Measurements from ENCODE around the gene SPATA20.

SPATA20 gene

DNA sequence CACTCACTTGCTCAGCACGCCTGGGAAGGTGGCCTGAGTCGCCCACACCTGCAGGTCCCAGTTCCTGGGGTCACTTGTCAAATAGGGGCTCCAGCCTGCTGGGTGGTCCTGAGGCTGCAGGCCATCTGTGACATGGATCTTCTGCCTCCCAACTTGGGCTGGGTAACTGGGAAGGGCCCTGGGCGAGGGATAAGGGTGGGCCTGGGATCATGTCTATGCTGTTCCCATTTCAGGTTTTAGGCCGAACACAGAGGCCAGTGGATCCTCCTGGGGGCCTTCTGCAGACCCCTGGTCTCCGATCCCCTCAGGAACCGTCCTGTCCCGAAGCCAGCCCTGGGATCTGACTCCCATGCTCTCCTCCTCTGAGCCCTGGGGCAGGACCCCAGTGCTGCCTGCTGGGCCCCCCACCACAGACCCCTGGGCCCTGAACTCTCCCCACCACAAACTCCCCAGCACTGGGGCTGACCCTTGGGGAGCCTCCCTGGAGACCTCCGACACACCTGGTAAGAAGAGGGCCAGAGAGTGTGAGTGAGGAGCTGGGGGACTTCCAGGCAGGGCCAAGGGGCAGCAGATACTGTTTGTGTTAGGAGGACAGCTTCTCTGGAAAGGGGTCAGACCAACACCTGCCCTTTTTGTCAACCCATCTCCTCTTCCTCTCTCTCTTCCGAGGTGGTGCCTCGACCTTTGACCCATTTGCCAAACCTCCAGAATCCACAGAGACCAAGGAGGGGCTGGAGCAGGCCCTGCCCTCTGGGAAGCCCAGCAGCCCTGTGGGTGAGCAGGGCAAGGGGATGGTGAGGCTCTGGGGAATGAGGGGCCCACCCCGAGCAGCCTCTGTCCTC, 6.2 kb upstream of the SPATA20 start:
- no peak for DNase-seq

DNA sequence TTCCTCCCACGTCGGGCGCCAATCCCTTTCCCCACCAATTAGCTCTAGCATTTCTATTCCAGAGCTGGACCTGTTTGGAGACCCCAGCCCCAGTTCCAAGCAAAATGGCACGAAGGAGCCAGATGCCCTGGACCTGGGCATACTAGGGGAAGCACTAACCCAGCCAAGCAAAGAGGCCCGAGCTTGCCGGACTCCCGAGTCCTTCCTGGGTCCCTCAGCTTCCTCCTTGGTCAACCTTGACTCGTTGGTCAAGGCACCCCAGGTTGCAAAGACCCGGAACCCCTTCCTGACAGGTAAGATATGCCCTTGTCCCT, 5.6 kb upstream of the SPATA20 start:
- DNase-seq: no peak

DNA sequence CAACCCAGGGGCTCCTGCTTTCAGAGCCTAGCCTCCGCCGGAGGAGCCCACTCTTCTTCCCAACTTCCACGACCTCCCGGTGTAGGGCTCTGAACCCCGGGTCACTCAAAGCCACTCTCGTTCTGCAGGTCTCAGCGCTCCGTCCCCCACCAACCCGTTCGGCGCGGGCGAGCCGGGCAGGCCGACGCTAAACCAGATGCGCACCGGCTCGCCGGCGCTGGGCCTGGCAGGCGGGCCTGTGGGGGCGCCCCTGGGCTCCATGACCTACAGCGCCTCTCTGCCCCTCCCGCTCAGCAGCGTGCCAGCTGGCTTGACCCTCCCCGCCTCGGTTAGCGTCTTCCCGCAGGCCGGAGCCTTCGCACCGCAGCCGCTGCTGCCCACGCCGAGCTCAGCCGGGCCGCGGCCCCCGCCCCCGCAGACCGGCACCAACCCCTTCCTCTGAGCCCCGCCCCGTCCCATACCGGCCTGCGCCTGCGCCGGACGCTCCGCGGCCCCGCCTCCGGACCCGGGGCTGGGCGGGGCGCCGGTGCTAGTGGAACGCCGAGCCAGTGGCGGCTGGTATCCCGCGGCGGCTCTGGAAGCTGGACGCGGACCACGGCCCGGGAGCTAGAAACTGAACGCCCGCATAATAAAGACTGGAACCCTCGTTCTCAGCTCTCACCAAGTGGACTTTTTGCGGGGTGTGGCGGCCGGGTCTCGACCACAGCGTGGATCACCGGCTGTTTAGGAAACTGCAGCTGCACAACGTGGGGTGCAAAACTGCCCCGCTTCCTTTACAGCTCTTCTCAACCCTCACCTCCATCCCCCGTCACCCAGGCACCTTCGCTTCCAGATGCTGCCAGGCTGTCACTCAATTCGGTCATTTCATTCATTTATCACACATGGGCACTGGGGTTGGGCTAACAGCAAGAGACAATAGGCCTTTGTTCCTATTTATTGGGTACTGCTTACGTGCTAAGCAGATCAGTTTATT, 5.0 kb upstream of the SPATA20 start:
- DNase-seq: peak; percentile 27

DNA sequence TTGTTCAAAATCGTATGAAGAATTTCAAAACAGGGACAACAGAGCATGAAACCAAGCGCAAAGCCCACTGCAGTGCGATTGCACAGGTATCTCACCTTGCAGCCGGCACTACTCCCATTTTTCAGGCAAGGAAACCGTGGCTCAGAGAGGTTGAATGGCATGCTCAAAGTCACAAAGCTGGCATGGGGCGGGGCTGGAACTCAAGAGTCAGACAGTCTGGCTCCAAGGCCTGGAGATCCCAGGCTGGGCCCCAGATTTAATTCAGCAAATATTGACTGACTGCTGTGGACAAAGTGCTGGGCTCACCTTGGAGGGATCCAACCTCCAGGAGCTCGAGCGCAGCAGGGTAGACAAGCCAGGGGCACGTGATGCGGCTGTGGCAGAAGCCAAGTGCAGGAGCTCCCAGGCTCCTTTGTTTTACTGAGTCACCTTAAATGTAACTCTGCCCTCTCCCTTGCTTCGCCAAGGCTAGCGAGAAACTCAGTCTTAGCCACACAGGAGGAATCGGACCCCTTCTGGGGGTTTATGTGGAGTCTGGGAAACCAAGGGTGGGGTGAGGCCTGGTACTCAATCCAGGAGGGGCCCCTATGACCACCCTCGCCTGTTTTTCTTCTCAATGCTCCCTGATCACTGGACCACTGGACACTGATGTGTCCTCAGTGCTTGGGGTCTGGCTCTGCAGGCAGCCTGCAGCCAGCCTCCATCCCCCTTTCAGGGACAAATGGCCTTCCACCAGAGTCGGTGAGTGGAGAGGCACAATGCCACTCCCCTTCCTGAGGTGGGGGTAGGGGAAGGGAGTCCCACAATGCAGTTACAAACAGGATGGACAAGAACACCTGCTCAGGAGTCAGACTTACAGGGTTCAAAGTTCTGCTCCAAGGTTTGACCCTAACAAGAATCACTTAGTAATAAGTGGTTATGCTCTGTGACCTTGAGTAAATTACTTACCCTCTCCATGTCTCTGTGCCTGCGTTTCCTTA, 3.9 kb upstream of the SPATA20 start:
- DNase-seq: no peak

DNA sequence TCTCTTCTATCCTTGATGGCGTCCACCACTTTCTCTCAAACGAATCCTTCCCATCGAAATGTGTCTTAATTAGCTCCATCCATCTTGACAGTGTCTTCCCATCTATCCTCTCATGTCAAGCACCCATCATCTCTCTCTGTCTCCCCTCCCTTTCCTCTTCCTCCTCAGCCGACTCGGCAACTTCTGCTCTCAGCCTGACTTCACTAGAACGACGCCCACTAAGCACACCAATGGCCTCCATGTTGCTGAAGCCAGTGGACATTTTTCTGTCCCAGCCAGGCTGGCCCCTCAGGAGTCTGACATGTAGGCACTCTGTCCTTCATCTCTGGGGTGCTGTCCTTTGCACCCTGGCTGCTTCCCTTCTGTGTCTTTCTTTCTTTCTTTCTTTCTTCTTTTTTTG, 2.5 kb upstream of the SPATA20 start:
- no peak for DNase-seq

DNA sequence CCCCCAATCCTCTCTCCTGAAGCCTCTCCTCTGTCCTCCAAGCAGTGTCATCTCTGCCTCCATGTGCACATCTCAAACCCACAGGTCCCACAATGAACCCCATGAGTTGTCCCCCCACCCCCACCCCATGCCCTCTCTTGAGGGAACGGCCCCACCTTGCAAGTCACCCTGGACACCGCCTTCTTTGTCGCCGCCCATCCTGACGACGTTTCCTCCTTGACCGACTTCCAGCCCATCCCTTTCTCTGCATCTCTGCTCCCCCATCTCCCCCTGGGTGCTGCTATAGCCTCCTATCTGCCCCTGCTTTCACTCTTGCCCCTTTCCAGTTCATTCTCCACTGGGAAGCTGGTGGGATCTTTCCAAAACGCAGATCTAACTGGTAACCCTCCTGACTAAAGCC, 1.7 kb upstream of the SPATA20 start:
- no peak for DNase-seq

DNA sequence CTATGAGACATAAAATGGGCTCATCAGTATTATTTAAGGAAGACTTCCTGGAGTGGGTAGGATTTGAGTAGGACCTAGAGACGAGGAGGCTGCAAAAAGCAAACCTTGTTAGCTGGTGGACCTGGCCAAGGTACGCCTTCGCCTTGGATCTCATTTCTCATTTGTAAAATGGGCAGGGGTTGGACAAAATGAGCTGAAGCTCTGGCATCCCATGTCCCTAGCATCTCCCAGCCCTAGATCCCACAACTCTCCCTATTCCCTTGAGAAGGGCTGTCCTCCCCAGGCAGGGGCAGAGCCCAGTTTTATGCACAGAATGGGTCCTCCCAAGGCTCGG, 306 bp upstream of the SPATA20 start:
- DNase-seq: no peak

DNA sequence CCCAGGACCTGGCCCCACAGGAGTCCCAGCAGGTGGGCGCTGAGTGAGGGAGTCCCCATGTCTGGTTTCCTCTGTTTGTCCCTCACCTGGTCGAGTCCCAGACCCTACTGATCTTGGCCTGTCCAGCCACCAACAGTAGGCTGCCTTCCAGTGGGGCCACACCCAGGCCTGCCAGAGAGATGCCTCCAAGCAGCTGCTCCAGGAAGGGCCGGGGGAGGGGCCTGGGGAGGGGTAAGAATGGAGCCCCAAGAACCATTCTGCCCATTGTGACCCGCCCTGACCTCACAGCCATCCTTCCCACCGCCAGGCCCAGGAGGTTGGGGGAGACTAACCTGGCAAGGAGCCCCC, 736 bp downstream of the SPATA20 start:
- DNase-seq: no peak

DNA sequence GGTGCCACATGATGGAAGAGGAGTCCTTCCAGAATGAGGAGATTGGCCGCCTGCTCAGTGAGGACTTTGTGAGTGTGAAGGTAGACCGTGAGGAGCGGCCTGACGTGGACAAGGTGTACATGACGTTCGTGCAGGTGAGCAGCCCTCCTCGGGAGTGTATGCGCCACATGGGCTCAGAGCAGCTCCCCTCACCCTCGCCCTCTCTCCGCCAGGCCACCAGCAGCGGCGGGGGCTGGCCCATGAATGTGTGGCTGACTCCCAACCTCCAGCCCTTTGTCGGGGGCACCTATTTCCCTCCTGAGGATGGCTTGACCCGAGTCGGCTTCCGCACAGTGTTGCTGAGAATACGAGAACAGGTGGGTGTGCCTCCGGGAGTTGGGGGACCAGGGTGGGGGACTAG, 1.9 kb downstream of the SPATA20 start:
- no peak for DNase-seq

DNA sequence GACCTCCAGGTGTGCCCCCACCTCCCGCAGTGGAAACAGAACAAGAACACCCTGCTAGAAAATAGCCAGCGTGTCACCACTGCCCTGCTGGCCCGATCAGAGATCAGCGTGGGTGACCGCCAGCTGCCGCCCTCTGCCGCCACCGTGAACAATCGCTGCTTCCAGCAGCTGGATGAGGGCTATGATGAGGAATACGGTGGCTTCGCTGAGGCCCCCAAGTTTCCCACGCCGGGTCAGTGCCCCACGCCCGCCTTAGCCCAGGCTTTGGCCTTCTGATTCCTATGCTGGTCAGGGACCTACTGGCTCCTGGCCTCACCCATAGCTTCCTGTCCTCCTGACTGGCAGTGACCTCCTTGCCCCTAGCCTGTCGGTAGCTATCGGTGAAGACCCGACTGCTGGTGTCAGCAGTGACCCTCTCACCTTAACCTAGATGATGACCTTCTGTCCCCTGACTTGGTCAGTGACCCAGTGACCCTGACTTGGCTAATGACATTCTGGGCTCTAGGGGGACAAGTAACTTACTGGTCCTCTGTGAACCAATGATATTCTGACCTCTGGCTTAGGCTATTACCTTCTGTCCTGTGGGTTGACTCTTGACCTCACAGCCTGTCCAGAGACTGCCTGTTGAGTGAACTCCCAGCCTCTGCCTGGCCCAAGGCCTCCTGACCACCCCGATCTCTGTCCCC, 2.4 kb downstream of the SPATA20 start:
- no peak for DNase-seq

DNA sequence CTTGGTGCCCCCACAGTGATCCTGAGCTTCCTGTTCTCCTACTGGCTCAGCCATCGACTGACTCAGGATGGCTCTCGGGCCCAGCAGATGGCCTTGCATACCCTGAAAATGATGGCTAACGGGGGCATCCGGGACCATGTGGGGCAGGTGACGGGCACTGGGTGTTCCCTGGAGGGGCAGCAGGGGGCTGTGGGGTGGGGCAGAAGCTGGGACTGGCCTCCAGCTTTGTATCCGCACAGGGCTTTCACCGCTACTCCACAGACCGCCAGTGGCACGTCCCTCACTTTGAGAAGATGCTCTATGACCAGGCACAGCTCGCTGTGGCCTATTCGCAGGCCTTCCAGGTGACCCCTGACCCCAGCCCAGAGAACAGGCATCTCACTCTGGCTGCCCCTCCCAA, 3.0 kb downstream of the SPATA20 start:
- no peak for DNase-seq

DNA sequence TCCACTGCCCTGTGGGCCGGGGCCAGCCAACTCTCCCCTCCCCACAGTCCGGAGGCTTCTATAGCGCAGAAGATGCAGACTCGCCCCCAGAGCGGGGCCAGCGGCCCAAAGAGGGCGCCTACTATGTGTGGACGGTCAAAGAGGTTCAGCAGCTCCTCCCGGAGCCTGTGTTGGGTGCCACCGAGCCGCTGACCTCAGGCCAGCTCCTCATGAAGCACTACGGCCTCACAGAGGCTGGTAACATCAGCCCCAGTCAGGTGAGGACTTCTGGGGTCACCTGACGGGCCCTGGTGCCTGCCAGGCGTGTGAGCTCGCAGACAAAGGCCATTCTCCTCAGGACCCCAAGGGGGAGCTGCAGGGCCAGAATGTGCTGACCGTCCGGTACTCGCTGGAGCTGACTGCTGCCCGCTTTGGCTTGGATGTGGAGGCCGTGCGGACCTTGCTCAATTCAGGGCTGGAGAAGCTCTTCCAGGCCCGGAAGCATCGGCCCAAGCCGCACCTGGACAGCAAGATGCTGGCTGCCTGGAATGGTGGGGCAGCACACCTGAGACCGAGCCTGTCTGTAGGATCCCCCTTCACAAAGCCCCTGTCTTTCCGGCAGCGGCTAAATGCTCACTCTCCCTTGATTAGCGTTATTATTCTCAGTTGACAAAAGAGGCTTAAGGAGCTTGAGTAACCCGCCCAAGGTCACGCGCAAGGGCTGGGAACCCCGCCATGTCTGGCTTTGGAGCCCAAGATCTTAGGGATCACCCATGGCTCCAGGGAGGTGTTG, 3.9 kb downstream of the SPATA20 start:
- no peak for DNase-seq

DNA sequence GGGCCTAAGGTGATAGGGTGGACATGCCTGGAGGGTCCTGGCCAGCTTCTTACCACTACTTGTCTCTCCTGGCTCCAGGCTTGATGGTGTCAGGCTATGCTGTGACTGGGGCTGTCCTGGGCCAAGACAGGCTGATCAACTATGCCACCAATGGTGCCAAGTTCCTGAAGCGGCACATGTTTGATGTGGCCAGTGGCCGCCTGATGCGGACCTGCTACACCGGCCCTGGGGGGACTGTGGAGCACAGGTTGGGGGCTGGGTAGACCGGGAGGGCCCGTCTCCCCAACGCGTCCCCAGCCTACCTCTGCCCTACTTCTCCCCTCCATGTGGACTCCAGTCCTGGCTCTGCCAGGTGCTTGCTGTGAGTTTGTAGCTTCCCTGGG, 4.5 kb downstream of the SPATA20 start:
- no peak for DNase-seq

DNA sequence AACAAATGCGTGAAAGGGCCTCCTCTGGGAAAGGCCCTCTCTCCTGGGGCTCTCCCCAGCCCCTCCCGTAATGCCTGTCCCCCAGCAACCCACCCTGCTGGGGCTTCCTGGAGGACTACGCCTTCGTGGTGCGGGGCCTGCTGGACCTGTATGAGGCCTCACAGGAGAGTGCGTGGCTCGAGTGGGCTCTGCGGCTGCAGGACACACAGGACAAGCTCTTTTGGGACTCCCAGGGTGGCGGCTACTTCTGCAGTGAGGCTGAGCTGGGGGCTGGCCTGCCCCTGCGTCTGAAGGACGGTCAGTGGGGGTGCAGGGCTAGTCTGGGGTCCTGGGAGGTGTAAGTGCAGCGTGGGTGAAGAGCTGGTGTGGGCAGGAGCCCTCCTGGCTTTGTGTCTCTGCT, 4.9 kb downstream of the SPATA20 start:
- DNase-seq: no peak

DNA sequence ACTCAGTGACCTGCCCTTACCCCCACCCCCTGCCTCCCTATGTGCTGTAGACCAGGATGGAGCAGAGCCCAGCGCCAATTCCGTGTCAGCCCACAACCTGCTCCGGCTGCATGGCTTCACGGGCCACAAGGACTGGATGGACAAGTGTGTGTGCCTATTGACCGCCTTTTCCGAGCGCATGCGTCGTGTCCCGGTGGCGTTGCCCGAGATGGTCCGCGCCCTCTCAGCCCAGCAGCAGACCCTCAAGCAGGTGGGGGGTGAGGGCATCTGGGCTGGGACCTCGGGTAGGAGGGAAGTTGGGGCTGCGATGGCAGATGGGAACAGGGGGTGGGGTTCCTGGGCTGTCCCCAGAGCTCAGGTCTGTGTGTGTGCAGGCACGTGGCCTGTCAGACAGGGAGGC, 7.2 kb downstream of the SPATA20 start:
- no peak for DNase-seq

DNA sequence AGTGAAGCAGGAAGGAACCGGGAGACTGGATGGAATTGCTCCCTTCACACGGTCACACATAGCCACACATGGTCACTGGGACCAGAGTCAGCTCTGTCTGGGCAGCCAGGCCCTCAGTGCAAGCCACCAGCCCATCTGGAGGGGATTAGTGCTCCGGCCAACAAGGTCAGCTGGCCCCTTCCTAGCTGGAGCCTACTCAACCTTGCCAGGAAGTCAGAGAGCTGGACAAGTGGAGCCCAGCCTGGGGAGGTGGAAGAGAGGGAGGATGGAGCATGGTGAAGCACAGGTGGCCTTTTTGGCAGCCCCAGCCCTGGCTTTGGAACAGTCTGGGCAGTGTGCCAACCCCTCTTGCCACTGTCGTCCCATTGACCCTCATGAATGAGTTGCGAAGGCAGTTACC, 9.8 kb downstream of the SPATA20 start:
- peak; percentile 57 for DNase-seq

DNA sequence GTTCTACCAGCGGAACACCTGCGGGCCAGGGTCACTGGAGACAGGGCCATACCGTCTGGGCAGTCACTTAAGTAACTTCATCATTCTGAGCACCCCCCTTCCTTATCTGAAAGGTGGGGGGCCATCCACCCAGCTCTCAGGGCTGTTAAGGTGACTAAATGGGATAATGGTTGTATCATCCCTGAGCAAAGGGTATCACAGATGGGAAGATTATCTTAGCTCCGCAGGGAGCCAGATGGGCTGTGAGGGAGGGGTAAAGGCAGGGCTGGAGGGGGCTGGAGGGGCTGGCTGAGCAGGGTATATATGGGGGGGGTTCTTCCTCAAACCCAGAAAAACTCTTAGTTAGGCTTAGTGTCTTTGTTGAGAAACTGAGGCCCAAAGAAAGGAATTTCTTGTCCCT, 10.7 kb downstream of the SPATA20 start:
- DNase-seq: peak; percentile 14

DNA sequence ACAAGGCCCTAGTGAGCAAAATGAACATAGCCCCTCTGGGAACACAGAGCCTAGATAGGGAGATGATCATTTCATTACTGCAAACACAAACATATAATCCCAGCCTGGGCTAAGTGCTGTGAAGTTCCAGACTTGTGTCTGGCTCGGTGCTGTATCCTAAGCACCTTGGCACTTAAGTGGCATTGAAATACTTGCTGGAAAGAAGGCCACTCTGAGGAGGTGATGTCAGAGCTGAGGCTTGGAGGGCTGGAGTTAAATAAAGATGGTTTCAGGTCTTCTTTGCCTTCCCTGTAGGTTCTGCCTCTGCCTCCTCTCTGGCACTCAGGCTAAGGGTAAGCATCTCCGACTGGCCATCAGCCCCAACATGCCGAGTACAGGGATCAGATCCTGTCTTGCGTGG, 11.1 kb downstream of the SPATA20 start:
- DNase-seq: no peak

DNA sequence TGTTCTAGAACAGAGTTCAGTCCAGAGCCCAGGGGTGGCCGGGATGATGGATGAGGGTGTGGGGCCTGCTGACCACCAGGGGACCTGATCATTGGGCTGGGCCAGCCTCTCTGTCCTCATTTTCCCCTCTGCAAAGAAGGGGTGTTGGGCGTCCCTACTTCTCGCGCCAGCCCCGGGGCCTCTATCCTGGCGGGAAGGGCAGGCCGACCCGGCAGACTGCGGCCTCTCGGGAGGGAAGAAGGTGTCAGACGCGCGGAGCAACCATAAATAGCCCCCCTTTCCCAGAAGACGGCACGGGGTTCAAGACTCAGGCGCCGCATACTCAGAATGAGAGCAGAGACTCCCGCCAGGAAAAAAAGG, 11.6 kb downstream of the SPATA20 start:
- DNase-seq: no peak

DNA sequence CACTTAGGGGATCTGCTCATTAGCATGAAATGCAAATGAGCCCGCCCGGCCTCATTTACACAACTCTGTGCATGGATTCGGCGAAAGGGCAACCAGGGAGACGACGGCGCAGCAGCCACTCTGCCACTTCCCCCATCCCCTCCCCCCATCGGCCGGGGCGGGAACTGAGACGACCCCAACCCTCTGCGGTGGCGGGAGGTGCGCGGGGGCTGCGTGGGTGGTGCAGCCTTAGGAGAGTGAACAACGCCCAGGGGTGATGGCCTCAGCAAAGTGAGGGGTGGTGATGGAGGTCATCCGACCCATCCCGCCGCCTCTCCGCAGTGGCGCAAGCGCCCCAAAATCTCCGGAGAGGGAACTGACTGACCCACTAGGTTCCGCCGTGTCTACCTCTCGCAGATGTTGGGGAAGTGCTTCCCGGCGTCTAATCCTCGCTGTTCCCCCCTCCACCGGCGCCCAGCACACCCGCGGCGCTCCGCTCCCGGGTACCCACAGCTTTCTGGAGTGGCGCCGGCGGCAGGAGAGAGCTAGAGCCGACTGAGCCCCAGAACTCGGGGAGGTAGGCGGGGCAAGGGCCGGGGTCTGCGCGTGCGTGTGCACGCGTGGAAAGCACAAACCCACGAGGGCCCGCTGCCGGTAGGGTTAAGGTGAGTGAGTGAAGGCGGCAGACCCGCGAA, 12.1 kb downstream of the SPATA20 start:
- DNase-seq: no peak

DNA sequence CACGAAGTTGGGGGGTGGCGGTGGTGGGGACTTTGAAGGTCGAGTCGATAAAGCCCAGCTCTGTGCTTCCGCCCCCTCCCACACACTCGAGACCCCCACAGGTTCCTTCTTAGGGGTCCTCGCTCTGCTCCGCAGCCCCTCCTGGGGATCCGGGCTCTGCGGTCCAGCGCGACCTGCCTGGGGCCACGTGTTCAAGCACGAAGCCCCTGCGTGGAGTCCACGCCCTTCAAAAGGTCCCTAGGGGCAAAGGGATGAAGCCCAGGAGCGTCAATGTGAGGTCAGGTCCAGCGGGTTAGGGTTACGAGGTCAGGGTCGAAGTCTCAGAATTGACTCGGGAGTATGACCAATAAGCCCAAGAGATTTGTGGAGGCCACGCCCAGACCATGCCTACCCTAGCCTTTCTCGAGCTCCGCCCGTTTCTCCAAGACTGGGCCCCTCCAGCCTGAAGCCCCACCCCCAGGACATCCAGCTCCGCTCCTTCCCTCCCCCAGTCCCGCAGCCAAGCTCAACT, 12.8 kb downstream of the SPATA20 start:
- no peak for DNase-seq
